HCEC 1CT (cell line): ENCODE data around the gene OR2Y1.
A peak's percentile ranks its signal among the peaks of the same experiment; 100 is the strongest.
"Not testable (repeated sequence)": the region's sequence is repeated elsewhere in the genome, so short reads cannot be mapped to it uniquely, and the experiment has no call there.

Experiments
- DNase-seq: peaks from one replicate; pipeline ENCODE4 v3.0.0-alpha.2; 2017

The OR2Y1 gene

GRCh38 chr5:180736536-180736935 is 3.3 kb downstream of the OR2Y1 start:
- no peak for DNase-seq

- no peak for DNase-seq
These were observed 14.9 kb downstream of the OR2Y1 start for GRCh38 chr5:180724944-180725343.

GRCh38 chr5:180723936-180724335 is 15.9 kb downstream of the OR2Y1 start:
- no peak for DNase-seq

- DNase-seq, result no peak
These were observed 19.4 kb downstream of the OR2Y1 start for GRCh38 chr5:180720486-180720885.

GRCh38 chr5:180719781-180720180 is 20.1 kb downstream of the OR2Y1 start:
- DNase-seq, result no peak

DNA sequence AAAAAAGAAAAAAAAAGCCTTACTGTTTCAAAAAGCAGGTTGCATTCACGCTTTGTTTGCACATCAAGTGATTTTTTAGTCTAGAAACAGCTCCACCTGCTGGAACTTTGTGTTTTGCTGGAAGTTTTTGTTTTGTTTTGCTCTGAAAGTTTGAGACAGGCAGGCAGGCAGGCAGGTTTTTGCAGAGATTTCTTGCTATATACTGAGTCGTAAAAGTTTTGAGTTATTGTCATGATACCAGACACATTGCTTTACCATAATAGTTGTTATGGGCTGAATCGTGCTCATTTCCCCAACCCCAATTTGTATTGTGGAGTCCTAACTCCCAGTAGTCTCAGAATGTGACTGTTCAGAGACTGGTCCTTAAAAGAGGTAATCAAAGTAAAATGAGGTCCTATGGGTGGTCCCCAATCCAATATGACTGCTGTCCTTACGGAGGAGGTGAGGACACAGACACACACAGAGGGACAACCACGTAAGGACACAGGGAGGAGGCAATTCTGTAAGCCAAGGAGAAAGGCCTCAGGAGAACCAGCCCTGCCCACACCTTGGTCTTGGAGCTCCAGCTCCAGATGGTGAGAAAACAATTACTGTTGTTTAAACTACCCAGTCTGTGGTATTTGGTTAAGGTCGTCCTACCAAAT is 20.9 kb downstream of the OR2Y1 start:
- peak; percentile 25 for DNase-seq

- no peak for DNase-seq
These were observed 21.9 kb downstream of the OR2Y1 start for GRCh38 chr5:180717989-180718388.

DNA sequence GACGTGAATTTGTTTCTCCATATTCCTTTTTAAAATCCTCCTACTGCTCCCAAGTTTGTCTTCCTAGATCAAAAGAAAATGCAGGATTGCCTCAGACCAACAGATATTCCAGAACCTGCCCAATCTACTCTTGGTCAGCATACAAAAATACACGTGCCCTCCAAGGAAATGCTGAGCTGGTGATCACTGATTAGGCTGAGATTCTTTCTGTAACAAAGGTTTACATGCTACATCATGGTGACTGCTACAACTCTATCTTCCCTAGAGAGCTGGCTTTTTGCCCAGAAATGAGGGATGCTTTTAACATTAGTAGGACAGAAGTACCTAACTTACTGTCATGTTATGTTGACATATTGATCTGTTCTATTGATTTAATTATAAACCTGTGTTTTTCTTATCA is 35.5 kb downstream of the OR2Y1 start:
- no peak for DNase-seq

DNA sequence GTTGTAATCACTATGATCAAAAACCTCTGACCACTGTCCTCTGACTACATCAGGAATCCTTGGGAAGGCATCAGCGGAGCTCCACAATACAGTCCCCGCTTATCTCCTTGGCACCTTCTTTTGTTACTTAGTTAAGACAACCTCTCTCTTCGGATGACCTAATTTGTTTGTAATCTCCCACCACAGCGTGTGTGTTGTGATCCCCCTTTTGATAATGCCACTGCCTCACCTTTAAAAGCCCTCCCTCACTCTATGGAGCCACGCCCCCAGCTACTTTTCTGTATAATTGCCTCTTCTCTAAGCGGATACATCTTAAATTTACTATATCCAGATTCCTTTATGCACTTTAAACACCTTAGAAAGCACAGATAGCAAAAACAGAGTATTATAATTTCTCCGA is 35.9 kb downstream of the OR2Y1 start:
- DNase-seq, result no peak

- not testable (repeated sequence) for DNase-seq
These were observed 36.5 kb downstream of the OR2Y1 start for GRCh38 chr5:180703371-180703770.

GRCh38 chr5:180700440-180700839 is 39.4 kb downstream of the OR2Y1 start:
- not testable (repeated sequence) for DNase-seq

DNA sequence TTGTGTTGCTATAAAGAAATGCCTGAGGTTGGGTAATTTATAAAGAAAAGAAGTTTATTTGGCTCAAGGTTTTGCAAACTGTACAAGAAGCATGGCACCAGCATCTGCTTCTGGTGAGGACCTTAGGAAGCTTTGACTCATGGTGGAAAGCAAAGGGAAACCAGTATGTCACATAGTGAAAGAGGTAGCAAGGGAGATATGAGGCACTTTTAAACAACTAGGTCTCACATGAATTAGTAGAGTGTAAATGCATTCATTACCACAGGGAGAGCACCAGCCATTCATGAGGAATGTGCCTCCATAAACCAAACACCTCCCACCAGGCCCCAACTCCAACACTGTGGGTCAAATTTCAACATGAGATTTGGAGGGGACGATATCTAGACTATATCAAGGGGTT is 40.8 kb downstream of the OR2Y1 start:
- no peak for DNase-seq

DNA sequence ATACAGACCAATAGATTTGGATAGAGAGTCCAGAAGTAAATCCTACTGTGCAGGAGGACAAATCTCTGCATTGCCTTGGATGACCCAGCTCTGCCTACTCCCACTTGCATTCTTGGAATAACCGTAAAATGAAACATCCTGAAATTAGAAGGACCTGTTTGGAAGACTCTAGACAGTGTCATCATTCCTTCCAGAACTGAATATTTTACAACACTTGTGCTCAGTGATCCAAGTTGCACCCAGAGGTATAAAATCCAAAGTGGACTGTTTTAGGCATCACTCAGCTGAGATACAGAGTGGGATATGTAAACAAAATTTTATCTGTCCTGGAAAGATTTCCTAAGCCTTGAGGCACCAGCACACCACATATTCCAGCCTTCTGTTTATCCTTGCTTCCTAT is 43.7 kb downstream of the OR2Y1 start:
- no peak for DNase-seq

DNA sequence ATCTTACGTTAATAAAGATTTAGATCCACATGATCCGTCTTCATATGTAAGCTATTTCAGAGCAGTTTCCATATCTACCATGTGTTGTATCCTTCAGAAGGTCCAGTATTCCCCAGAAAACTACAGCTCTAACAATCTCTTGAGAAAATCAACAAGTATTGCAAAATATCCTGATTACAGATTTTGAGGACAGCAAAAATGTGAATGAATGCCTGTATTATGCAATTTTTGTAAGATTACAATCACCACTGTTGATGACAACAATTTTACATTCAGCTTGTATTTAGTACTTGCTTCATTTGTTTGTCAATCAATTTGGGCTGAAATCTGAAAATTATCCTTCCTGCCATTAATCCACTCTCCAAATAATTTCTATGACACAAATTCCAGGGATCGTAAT is 47.4 kb downstream of the OR2Y1 start:
- no peak for DNase-seq

DNA sequence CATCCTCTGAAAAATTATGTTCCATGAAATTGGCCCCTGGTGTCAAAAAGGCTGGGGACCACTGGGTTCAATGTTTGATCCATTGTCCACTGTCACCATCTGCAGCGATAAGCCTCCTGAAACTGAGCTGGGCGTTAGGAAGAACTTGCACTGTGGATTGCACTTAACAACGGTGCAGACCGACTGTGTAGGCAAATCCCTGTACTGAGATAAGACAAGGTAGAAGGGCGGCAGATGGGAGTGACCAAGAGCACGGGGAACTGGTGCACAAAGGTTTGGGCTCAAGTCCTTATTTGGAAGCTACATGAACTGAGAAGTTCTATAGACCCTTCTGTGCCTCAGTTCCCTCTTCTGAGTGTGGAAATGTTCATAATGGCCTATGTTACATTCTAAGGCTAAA is 48.8 kb downstream of the OR2Y1 start:
- DNase-seq, result no peak

DNA sequence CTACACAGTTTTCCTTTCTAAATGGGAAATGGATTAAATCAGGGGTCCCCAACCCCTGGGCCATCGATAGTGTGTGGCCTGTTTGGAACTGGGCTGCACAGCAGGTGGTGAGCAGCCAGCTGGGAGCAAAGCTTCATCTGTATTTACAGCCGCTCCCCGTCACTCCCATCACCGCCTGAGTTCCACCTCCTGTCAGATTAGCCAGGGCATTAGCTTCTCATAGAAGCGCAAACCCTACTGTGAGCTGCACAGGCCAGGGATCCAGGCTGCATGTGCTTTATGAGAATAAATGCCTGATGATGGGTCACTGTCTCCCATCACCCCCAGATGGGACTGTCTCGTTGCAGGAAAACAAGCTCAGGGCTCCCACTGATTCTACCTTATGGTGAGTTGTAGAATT is 49.3 kb downstream of the OR2Y1 start:
- DNase-seq, result no peak

- DNase-seq, result no peak
These were observed 50.1 kb downstream of the OR2Y1 start for GRCh38 chr5:180689775-180690174.
